ENCODE measurements around the gene GLIS1.
A peak's percentile ranks its signal among the peaks of the same experiment; 100 is the strongest.

The GLIS1 gene

DNA sequence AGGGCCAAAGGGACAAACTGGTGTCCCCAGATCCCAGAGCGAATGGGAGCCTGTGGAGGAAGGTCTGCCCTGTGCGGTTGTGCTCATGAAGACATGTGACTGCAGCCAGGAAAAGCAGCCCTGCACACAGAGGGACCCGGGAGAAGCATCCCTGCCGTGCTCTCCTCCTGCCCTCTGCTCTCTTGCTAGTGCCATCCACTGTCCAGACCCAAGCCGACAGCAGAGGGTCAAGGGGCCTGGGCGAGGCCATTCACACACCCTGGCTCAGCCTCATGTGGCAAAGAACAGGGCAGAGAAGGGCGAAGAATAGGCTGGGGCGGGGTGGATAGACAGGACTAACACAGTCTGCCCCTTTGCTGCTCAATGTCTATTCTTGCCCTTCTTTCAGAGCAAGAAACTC lies 262.4 kb downstream of the GLIS1 start:
- H3K4me3 ChIP-seq (ENCODE audit: low read depth, low read length), result no peak overlapping the region
- ChIA-PET POLR2A (no interaction called here), CTCF (interaction anchor here (1.5 kb wide), 1 partner anchor 198 kb away, joined by 6 read pairs; no protein-coding TSS in a partner anchor)
- TF ChIP-seq, protein P1, sequence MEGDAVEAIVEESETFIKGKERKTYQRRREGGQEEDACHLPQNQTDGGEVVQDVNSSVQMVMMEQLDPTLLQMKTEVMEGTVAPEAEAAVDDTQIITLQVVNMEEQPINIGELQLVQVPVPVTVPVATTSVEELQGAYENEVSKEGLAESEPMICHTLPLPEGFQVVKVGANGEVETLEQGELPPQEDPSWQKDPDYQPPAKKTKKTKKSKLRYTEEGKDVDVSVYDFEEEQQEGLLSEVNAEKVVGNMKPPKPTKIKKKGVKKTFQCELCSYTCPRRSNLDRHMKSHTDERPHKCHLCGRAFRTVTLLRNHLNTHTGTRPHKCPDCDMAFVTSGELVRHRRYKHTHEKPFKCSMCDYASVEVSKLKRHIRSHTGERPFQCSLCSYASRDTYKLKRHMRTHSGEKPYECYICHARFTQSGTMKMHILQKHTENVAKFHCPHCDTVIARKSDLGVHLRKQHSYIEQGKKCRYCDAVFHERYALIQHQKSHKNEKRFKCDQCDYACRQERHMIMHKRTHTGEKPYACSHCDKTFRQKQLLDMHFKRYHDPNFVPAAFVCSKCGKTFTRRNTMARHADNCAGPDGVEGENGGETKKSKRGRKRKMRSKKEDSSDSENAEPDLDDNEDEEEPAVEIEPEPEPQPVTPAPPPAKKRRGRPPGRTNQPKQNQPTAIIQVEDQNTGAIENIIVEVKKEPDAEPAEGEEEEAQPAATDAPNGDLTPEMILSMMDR (IDR thresholded peaks at IDR 0.05; ENCODE audit: insufficient read depth, low read length, missing control alignments), result no peak
- DNase-seq (ENCODE audit: low read depth, low spot score), result no peak

- H3K4me3 ChIP-seq (ENCODE audit: low read depth, low read length), result no peak overlapping the region
- DNase-seq (ENCODE audit: low read depth, low spot score), result no peak
- POLR2A ChIA-PET, result no interaction called here
- TF ChIP-seq, protein P1 (IDR thresholded peaks at IDR 0.05; ENCODE audit: insufficient read depth, low read length, missing control alignments), result no peak
- CTCF ChIA-PET, result interaction anchor here (1.5 to 7.9 kb wide), 5 partner anchors 10 to 362 kb away, joined by 5 to 77 read pairs (median 23); partner anchors contain the start of gene NDC1
Measured at GRCh38 chr1:53475664-53476063, 263.3 kb downstream of the GLIS1 start.

GRCh38 chr1:53473463-53473862 lies 265.5 kb downstream of the GLIS1 start:
- ChIA-PET CTCF (interaction anchor here (0.7 to 7.9 kb wide), 13 partner anchors 10 to 365 kb away, joined by 3 to 77 read pairs (median 3); partner anchors contain the start of genes DMRTB1 and NDC1), POLR2A (no interaction called here)
- TF ChIP-seq, protein P1 (IDR thresholded peaks at IDR 0.05; ENCODE audit: insufficient read depth, low read length, missing control alignments), result peak; percentile 21
- DNase-seq (ENCODE audit: low read depth, low spot score), result no peak
- no peak overlapping the region for H3K4me3 ChIP-seq (ENCODE audit: low read depth, low read length)

DNA sequence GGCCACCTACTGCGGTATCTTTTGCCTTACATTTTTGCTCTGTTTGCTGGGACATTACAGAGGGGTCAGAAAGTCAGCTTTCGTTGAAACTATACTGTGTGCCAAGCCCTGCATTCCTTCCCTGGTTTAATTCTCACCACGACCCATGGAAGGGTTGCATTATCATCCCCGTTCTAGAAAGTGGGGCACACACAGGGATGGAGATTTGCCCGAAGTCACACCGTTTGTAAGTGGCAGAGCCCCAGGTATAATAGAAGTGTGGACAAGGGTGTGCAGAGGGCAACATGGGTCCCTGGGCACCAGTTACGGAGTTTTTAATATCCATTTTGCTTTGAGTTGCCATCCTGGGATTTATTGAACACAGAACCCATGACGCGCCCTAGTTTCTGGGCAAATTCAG lies 268.0 kb downstream of the GLIS1 start:
- ChIA-PET CTCF (interaction anchor here (0.9 to 7.9 kb wide), 6 partner anchors 9 to 193 kb away, joined by 3 to 77 read pairs (median 5); no protein-coding TSS in a partner anchor), POLR2A (no interaction called here)
- no peak overlapping the region for H3K4me3 ChIP-seq (ENCODE audit: low read depth, low read length)
- DNase-seq (ENCODE audit: low read depth, low spot score), result no peak
- TF ChIP-seq, protein P1 (IDR thresholded peaks at IDR 0.05; ENCODE audit: insufficient read depth, low read length, missing control alignments), result no peak

DNA sequence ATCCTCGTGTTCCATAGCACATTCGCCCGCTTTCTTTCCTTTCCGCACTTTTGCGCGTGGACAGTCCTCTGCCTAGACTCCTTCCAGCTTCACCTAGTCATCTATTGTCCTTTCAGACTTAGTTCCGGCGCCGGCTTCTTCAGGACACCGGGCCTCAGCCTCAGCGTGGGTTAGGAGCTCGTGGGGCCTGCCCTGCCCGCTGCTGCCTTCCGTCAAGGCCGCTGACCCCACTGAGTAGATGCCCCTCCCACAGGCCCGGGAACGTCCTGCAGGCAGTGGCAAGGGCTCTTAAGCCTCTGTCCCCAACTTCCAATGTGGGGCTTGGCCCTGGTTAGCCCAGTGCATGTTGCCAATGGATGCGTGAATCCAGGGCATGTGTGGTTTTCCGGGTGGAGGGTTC lies 268.4 kb downstream of the GLIS1 start:
- CTCF ChIA-PET, result interaction anchor here (0.9 to 7.9 kb wide), 5 partner anchors 9 to 193 kb away, joined by 3 to 77 read pairs (median 4); no protein-coding TSS in a partner anchor
- no peak overlapping the region for H3K4me3 ChIP-seq (ENCODE audit: low read depth, low read length)
- no peak for DNase-seq (ENCODE audit: low read depth, low spot score)
- POLR2A ChIA-PET, result no interaction called here
- TF ChIP-seq, protein P1 (IDR thresholded peaks at IDR 0.05; ENCODE audit: insufficient read depth, low read length, missing control alignments), result no peak

DNA sequence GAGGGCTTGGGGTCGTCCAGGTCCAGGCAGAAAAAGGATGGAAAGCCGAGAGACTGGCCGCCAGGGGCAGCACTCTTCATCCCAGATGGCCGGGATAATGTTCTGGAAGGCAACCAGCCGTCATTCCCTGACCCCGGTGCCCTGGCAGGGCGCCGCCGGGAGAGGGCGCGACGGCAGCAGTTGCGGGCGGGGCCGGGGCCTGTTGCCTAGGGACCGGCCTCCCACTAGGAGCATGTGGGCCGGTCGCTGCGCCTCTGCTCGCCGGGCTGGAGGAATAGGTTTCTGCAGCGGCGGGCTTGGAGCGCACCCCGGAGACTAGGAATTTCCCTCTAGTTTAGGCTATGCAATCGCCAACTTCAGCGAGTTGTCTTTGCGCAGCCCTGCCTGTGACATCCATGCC lies 268.8 kb downstream of the GLIS1 start:
- TF ChIP-seq, protein P1 (IDR thresholded peaks at IDR 0.05; ENCODE audit: insufficient read depth, low read length, missing control alignments), result peak; percentile 86
- POLR2A ChIA-PET, result no interaction called here
- no peak for DNase-seq (ENCODE audit: low read depth, low spot score)
- CTCF ChIA-PET, result interaction anchor here (1.0 to 7.9 kb wide), 5 partner anchors 9 to 192 kb away, joined by 4 to 77 read pairs (median 6); partner anchors contain the start of gene DMRTB1
- no peak overlapping the region for H3K4me3 ChIP-seq (ENCODE audit: low read depth, low read length)
